HG03139 (cell line): Measurements from ENCODE around the gene MLIP.
A peak's percentile ranks its signal among the peaks of the same experiment; 100 is the strongest.

Experiments
- ATAC-seq: cut with Tn5 transposase; IDR thresholded peaks from one replicate; pipeline ENCODE4 v1.9.1; 2021; ENCODE audit not compliant: unreplicated experiment

Gene MLIP

DNA sequence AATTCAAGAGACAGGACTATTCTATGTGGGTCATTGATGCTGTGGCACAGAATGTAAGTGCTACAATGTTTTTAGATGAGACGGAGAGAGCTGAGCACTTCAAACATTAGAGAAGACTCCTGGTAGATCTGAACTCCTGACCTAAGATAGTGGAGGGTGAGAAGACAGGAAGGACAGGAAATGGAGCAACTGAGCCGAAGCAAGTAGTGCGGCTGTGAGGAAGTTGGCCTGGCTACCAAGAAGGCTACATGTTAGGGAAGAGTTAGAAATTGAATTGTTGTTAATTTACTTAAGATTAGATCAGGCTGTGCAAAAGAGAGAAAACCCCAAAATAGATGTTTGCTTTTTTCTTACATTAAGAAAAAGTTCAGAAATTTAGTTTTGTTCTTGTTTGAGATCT, 14.4 kb upstream of the MLIP start:
- no peak for ATAC-seq

GRCh38 chr6:54097753-54098152, 13.5 kb upstream of the MLIP start:
- ATAC-seq, result no peak

GRCh38 chr6:54098450-54099044, 12.7 kb upstream of the MLIP start:
- no peak for ATAC-seq

GRCh38 chr6:54099225-54099624, 12.0 kb upstream of the MLIP start:
- ATAC-seq, result no peak

DNA sequence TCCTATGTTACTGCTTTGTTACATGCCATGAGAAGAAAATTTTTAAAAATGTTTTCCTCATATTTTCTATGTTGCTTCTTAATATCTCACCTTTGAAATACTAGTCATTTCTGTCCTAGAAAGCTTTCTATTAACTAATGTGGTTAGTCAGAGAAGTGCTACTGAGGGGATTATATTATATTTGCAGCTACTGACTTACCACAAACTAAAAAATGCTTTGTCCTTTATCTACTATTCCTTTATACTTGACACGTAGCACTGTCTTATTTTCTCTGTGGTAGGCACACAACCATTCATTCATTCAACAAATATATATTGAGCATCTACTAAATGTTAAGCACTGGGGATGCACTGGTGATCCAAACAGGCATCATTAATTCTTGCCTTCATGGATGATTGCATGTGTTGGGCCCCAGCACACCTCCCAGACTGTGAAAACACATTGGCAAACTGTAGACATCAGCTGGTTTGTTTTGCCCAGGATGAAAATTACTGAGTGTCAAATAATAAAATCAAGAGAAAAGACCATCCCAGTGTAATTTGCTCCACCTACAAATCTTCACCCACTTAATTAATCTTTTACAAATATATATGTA, 10.7 kb upstream of the MLIP start:
- peak; percentile 85 for ATAC-seq

GRCh38 chr6:54102238-54102637, 9.0 kb upstream of the MLIP start:
- ATAC-seq, result no peak

- no peak for ATAC-seq
Observed at GRCh38 chr6:54103497-54103896, 7.7 kb upstream of the MLIP start.

- no peak for ATAC-seq
Observed at GRCh38 chr6:54106727-54107126, 4.5 kb upstream of the MLIP start.

GRCh38 chr6:54107470-54108090, 3.7 kb upstream of the MLIP start:
- ATAC-seq, result no peak

DNA sequence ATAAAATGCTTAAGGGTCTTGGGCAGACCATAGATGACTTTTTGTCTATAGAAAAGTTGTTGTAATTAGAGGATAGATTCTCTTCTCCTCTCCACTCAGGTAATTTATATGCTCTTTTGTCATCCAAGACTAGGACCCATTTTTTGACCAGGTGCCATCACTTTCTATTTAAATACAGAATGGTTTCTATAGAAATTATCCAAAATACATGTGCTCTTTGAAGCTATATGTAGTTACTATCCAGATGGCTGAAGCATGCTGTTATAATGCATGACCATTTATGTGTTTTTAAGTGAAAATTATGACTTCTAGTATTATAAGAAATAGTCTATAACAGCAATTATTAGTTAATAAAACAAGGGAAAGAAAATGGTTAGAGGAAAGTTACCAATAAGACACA, 3.0 kb upstream of the MLIP start:
- ATAC-seq, result no peak

GRCh38 chr6:54109586-54109985, 1.7 kb upstream of the MLIP start:
- no peak for ATAC-seq

- no peak for ATAC-seq
Observed at GRCh38 chr6:54112151-54112650, 958 bp downstream of the MLIP start.

- ATAC-seq, result no peak
Observed at GRCh38 chr6:54114991-54115390, 3.7 kb downstream of the MLIP start.

GRCh38 chr6:54115966-54116365, 4.7 kb downstream of the MLIP start:
- ATAC-seq, result no peak

DNA sequence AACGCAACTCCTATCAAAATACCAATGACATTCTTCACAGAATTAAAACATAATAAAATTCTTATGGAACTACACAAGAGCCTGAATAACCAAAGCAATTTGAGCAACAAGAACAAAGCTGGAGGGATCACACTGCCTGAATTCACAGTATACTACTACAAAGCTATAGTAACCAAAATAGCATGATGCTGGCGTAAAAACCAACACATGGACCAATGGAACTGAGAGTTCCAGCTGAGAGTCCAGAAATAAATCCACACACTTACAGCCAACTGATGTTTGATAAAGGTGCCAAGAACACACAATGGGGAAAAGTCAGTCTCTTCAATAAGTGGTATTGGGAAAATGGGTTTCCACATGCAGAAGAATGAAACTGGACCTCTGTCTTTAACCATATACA, 6.9 kb downstream of the MLIP start:
- no peak for ATAC-seq

- ATAC-seq, result no peak
Observed at GRCh38 chr6:54125493-54125892, 14.2 kb downstream of the MLIP start.

DNA sequence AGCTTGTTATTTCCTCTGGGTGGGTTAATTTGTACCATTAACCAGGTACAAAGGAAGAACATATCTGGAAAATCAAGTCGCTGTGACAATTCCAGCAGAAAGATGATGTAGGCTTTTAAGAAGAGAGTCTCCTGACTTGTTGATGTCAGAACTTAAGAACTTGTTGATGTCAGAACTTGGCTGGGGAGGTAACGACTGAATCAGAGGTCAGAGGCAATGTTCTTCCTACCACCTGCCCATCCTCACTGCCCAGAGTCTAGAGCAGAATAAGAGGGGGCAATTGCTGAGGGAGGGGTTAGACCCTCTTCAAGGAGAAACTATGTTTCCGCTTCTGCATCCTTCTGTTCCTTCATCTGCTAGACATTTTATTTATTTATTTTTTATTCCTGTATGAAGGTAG, 18.9 kb downstream of the MLIP start:
- ATAC-seq, result no peak

GRCh38 chr6:54132587-54132986, 21.3 kb downstream of the MLIP start:
- no peak for ATAC-seq

GRCh38 chr6:54133186-54133585, 21.9 kb downstream of the MLIP start:
- ATAC-seq, result no peak

- no peak for ATAC-seq
Observed at GRCh38 chr6:54134935-54135334, 23.7 kb downstream of the MLIP start.

DNA sequence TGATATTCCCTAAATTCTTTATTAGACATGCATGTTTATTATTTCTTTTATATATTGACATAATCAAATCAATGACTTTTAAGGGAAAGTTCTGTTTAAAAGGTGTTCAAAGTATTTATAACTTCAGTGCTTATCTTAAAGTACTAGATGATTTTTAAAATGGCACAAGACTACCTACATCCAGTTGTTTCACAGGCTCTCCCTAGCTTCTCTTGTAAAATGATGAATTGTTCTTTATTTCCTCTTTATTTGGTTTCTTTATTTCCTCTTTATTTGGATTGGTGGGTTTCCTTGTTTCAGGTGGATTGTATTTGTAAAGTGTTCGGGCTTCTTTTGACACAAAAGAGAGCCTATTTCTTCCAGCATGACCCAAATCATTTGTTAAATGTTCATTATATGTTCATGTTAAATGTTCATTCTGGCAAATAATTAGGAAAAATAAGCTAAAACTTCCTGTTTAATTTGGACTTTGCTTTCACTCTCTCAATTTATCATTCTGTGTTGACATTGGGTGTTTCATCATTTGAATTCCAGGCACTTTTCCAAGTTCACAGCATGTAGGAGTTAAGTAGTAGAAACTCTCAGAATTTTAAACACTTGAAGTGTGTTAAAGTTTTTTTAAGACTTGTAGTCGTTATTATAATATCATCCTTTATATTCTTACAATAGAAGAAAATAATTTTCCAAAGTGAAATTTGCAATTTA, 24.6 kb downstream of the MLIP start:
- no peak for ATAC-seq

GRCh38 chr6:54138795-54139194, 27.6 kb downstream of the MLIP start:
- no peak for ATAC-seq
